ENCODE data around the gene UBXN10. TPM values are rescaled to one million over a fixed set of nuclear protein-coding genes. Genes with fewer than 3 reads are reported as not detected.

UBXN10 gene
- total RNA-seq, 4 donors from 2014 or later: 0.32 to 2.1 (median 1.2) TPM

GRCh38 chr1:20183616-20184271 lies 2.2 kb upstream of the UBXN10 start:
- DNase-seq (ENCODE audit: low spot score) (no peak), ATAC-seq (ENCODE audit: low FRiP score) (no peak)
- no peak for TF ChIP-seq CTCF (IDR thresholded peaks at IDR 0.05)

GRCh38 chr1:20184481-20184900 lies 1.4 kb upstream of the UBXN10 start:
- ATAC-seq (ENCODE audit: low FRiP score) (no peak), DNase-seq (ENCODE audit: low spot score) (no peak)
- no peak for TF ChIP-seq CTCF (IDR thresholded peaks at IDR 0.05)

- TF ChIP-seq CTCF (IDR thresholded peaks at IDR 0.05): no peak
- DNase-seq (ENCODE audit: low spot score): no peak
- no peak for ATAC-seq (ENCODE audit: low FRiP score)
Observed at GRCh38 chr1:20184997-20185833, 681 bp upstream of the UBXN10 start.

GRCh38 chr1:20187103-20187812 lies 1.4 kb downstream of the UBXN10 start:
- DNase-seq (ENCODE audit: low spot score): no peak
- no peak for ATAC-seq (ENCODE audit: low FRiP score)
- TF ChIP-seq CTCF (IDR thresholded peaks at IDR 0.05): no peak

GRCh38 chr1:20187813-20188454 lies 2.0 kb downstream of the UBXN10 start:
- ATAC-seq (ENCODE audit: low FRiP score): no peak
- no peak for TF ChIP-seq CTCF (IDR thresholded peaks at IDR 0.05)
- no peak for DNase-seq (ENCODE audit: low spot score)

GRCh38 chr1:20188455-20188817 lies 2.5 kb downstream of the UBXN10 start:
- no peak for ATAC-seq (ENCODE audit: low FRiP score)
- TF ChIP-seq CTCF (IDR thresholded peaks at IDR 0.05): no peak
- DNase-seq (ENCODE audit: low spot score): no peak
